HG03103 (cell line): ENCODE measurements around the gene GNB1L.

ENCODE experiments used
- ATAC-seq: cut with Tn5 transposase; IDR thresholded peaks from one replicate; pipeline ENCODE4 v1.9.1; 2021; ENCODE audit warnings: low read depth; ENCODE audit not compliant: unreplicated experiment

Gene GNB1L

GRCh38 chr22:19866665-19867009 lies 12.0 kb upstream of the GNB1L start:
- ATAC-seq: no peak

- ATAC-seq: no peak
Measured at GRCh38 chr22:19865141-19865829, 10.6 kb upstream of the GNB1L start.

GRCh38 chr22:19864538-19865106 lies 9.9 kb upstream of the GNB1L start:
- no peak for ATAC-seq

- ATAC-seq: no peak
Measured at GRCh38 chr22:19863571-19863970, 8.9 kb upstream of the GNB1L start.

- no peak for ATAC-seq
Measured at GRCh38 chr22:19862619-19863246, 8.1 kb upstream of the GNB1L start.

GRCh38 chr22:19859861-19860510 lies 5.3 kb upstream of the GNB1L start:
- no peak for ATAC-seq

GRCh38 chr22:19857382-19857781 lies 2.7 kb upstream of the GNB1L start:
- no peak for ATAC-seq

- no peak for ATAC-seq
Measured at GRCh38 chr22:19855504-19856409, 1.1 kb upstream of the GNB1L start.

- no peak for ATAC-seq
Measured at GRCh38 chr22:19853879-19854777, 546 bp downstream of the GNB1L start.

- no peak for ATAC-seq
Measured at GRCh38 chr22:19853058-19853878, 1.4 kb downstream of the GNB1L start.

GRCh38 chr22:19852177-19852781 lies 2.4 kb downstream of the GNB1L start:
- ATAC-seq: no peak

GRCh38 chr22:19851291-19852176 lies 3.1 kb downstream of the GNB1L start:
- no peak for ATAC-seq

GRCh38 chr22:19850763-19851109 lies 3.9 kb downstream of the GNB1L start:
- ATAC-seq: no peak

- no peak for ATAC-seq
Measured at GRCh38 chr22:19849835-19850762, 4.6 kb downstream of the GNB1L start.

- ATAC-seq: no peak
Measured at GRCh38 chr22:19848298-19849224, 6.1 kb downstream of the GNB1L start.

GRCh38 chr22:19847345-19847632 lies 7.4 kb downstream of the GNB1L start:
- no peak for ATAC-seq
